Measurements from ENCODE around the gene SERPINC1.
"Not testable (repeated sequence)": the region's sequence is repeated elsewhere in the genome, so short reads cannot be mapped to it uniquely, and the experiment has no call there.

Gene SERPINC1

GRCh38 chr1:173888749-173889148, 28.4 kb downstream of the SERPINC1 start:
- DNase-seq, result no peak

- DNase-seq, result no peak
Observed at GRCh38 chr1:173887627-173888026, 29.5 kb downstream of the SERPINC1 start.

DNA sequence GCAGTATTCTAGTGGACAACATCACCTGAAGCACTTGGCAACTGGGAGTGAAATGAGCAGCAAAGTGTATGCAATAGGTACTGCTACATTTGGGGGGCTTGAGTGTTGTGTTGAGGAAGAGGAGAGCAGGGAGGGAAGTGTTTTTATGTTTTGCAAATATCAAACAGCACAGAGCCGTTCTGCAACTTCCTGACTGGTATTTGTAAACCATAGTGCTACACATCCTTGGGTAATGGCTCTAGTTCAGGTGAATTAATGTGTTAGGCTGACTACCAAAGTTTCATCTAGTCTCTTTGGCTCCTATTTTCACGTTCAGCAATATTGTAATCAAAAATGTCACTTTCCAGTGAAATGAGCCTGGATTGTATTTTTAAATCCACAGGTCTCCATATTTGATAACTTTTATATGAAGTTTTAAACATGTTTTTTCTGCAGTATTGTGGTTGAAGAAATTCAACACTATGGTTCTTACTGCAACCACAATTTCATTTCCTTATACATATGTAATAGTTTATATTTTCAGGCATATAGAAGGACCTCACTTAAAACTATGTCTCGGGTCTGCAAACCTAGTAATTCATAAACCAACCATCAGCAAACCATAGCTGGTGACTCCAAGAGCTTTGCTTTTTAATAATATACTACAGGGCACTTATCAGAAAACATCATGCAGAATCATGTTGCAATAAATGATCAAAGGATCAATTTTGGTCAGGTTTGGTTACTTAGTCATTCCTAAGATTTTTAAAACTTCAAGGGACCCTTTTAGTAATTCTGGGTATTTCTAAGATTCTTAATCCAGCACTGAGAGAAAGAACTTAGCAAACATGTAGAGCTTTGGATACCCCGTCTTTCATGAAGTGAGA, 30.1 kb downstream of the SERPINC1 start:
- DNase-seq, result no peak

DNA sequence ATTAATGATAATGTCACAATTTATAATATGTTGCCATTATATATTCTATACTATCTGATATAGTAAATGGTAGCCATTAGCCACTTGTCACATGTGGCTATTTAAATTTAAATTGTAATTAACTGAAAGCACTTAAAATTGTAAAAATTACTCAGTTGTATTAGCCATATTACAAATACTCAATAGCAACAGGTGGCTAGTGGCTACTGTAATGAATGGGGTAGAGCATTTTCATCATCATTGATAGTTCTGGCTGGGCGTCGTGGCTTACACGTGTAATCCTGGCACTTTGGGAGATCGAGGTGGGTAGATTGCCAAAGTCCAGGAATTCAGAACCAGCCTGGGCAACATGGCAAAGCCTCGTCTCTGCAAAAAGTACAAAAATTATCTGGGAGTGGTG, 32.4 kb downstream of the SERPINC1 start:
- DNase-seq, result no peak

GRCh38 chr1:173881117-173881516, 36.0 kb downstream of the SERPINC1 start:
- DNase-seq, result not testable (repeated sequence)

- no peak for DNase-seq
Observed at GRCh38 chr1:173878251-173878650, 38.9 kb downstream of the SERPINC1 start.

GRCh38 chr1:173876732-173877131, 40.4 kb downstream of the SERPINC1 start:
- DNase-seq, result no peak

DNA sequence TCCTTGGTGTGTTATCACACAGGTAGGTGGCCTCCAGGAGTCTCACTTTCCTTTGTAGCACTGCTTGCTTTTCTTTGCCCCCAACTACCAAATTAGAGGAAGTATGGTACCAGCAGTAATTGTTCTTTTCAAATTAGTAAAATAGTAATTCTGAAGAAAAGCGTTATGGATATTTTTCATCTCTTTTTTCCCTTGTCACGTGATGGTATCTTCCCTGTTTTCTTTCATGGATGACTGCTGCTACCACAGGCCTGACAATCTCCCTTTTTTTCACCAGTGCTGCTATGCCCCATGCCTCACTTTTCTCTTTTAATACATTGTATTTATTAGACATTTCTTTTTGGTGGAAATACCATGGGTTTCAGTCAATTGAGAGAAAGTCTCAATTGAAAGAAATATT, 45.6 kb downstream of the SERPINC1 start:
- no peak for DNase-seq

DNA sequence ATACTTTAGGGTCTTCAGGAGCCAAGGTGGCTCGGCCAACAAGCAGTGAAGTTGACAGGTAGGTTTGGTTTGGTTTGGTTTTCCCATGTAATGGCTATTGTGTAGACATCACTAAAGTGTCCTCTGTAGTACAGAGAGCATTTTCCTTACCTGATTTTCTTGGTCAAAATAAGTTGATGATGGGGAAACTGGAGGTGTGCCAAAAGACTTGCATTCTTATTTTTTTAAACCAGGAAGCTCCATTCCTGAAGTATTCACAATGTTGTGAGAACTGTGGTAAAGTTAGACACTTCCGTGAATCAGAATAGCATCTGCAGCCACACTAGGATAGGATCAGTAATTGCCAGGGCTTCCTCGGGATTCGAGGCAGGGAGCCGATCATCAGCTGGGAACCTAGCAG, 46.0 kb downstream of the SERPINC1 start:
- DNase-seq, result no peak

- no peak for DNase-seq
Observed at GRCh38 chr1:173870252-173871075, 46.7 kb downstream of the SERPINC1 start.

DNA sequence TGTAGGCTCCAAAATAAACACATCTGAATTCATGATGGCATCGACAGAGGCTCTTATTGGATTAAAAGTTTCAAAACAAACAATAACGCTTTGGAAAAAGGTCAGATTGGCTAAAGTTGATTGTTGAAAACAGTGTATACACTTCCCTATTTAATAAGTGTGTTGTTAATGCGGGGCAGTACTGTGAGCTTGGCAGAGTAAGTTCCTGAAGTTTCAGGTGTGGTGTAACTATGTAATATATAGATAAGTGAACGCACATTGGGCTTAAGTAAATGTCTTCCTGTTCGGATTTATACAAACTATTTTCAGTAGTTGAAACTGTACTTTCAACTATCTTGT, 48.1 kb downstream of the SERPINC1 start:
- DNase-seq, result no peak

DNA sequence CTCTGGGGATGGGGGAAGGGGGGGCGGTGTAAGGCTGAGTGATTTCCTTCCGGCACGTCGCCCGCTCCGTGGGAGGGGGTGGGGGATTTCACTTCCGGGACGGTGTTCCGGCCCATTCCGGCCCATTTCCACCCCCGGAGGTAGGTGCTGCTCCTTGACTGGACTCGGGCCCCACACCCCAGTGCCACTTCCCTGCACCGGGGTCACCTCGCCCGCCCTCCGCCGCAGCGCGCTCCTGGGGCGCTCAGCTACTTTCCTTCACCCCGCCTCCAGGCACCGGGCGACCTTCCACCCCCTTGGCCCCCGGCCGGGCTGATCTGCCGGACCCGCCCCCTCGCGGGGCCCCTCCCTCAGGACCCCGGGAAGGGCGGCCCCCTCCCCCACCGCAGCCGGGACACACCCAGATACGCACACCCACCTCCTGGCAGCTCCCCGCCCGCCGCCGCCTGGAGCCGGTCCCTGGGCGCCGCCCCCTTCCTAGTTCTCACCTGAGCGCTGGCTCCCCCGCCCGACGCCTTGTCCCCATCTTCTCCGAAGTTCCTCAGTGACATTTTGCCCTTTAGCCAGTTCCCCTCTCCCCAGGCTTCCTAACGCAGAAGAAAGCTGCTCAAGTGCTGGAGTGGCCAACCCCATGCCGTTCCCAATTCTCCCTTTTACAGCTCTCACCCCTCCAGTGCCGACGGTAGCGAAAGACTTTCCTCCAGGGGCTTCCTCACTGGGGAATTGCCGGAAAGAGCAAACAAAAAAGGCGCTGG, 48.7 kb downstream of the SERPINC1 start, which contains the start of gene ZBTB37:
Gene ZBTB37 (plus strand): TSS at position 115 of the 755 bp plus-strand sequence. CDS start 1,846 bp downstream, outside the sequence.
- DNase-seq, result peak; percentile 67

DNA sequence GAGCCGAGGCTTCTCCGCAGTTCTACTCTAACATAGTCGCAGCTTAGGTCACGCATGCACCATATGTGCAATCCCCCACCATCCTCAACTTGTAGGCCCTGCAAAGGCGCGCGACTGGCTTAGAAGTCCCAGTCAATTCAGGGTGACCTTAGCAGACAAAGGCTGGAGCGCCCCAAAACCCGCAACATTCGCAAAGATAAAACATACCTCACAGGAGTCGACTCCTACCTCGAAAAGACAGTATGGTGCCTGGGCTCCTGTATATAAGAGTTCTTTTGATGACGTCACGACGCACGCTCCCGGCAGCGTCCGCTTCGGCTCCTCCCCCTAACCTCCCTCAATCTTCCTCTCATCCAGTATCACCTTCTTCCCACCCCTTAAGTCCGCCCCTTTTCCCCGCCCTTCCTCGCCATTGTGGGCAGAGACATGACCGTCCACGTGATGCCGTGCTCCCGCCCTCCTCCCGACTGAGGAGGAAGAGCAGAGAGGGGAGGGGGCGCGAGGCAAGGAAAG, 49.3 kb downstream of the SERPINC1 start, which contains the start of gene GAS5:
Gene GAS5 (minus strand): TSS at position 237 of the 513 bp plus-strand sequence.
- peak; percentile 100 for DNase-seq

DNA sequence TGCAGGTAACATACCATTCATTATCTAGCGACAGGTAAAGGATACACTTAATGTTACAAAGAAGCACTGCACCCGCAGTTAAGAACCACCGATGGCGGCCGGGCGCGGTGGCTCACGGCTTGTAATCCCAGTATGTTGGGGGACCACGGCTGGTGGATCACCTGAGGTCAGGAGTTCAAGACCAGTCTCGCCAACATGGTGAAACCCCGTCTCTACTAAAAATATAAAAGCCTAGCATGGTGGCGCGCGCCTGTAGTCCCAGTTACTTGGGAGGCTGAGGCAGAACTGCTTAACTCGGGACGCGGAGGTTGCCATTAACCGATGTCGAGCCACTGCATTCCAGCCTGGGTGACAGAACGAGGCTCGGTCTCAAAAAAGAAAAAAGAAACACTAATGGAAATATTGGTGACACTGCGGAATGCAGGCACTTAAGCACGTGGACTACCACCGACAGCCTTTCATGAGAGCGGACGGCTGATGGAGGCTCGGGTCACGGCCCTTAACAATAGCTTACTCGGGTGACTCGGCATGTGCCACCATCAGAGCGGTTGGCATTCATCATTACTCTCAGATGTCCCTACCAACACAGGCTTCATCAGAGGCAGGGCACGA, 49.9 kb downstream of the SERPINC1 start:
- DNase-seq, result no peak

GRCh38 chr1:173866413-173867115, 50.6 kb downstream of the SERPINC1 start:
- no peak for DNase-seq

GRCh38 chr1:173865468-173866164, 51.5 kb downstream of the SERPINC1 start:
- no peak for DNase-seq

- DNase-seq, result no peak
Observed at GRCh38 chr1:173864179-173864867, 52.8 kb downstream of the SERPINC1 start.

GRCh38 chr1:173863224-173864161, 53.6 kb downstream of the SERPINC1 start:
- no peak for DNase-seq

DNA sequence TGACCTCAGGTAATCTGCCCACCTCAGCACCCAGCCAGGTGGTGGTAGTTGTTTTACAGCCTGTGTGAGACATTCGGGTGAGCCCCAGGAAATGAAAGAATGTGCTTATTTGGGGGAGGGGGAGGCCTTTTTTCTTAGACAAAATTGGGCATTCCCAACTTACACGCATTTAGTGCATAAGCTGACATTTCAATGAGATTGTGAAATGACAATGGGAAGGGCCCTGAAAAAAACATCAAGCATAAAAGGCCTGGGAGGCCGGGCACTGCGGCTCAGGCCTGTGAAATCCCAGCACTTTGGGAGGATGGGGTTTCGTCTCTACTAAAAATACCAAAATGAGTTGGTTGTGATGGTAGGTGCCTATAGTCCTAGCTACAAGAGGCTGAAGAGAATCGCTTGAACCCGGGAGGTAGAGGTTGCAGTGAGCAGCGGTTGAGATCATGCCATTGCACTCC, 54.3 kb downstream of the SERPINC1 start:
- no peak for DNase-seq

All from fibroblast of skin of right quadriceps (primary cell).